GM18873 (cell line): Measurements from ENCODE around the gene CLDN12.
"Not testable (repeated sequence)": the region's sequence is repeated elsewhere in the genome, so short reads cannot be mapped to it uniquely, and the experiment has no call there.

Experiments
- ATAC-seq: cut with Tn5 transposase; IDR thresholded peaks from one replicate; pipeline ENCODE4 v1.9.1; 2021; ENCODE audit warnings: mild to moderate bottlenecking, moderate library complexity, moderate number of reproducible peaks; ENCODE audit not compliant: unreplicated experiment, low FRiP score

CLDN12 gene

DNA sequence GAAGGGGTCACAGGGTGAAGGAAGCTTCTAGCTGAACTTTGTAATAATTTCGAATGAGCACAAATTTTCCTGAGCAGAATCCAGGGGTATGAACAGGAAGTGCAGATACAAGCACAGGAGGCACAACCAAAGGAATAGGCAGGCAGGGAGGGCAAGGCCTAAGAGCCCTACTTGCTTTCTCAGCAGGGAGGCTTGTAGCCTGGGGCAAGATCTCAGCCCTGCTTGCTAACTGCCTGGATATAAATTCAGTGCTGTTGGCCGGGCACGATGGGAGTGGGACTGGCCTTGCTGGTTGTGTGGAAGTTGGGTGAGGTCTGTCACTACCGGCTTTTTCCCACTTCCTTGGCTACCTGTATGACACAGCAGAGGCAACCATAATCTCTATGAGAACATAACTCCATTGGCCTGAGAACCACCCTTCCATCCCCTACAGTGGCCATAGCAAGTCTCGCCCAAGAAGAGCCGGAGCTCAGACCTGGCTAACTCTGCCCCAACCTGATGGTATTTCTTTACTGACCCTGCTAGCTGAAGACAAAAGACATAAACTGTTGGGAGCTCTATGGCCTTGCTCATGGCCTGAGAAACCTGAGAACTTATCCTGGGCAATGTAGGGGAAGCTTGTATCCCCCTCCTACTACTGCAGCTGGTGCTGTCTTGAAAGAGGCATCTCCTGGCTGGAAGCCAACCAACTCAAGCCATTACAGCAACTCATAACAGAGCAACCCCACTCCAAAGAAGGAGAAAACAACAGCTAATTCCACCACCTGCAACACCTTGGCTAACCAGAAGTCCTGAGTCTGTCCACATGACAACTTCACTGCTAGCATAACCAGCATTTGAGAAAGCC lies 27.6 kb downstream of the CLDN12 start:
- no peak for ATAC-seq

DNA sequence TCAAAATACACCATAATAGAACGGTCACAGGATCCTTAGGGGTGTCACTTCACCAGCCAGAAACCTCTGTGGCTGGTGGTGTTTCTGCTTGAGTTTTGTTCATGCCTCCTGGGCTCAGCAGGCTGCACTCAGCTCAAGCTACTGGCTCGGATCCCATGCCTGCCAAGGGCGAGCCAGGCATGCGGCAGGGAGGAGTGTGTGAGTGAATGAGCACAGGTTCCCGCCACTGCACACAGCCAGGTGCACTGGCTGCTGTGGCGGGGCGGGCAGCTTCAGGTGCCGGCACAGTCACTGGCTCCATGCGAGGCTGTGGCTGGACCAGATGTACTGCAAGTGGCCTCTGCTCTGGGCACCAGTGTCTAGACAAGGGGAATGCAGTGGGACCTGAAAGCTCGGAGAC lies 29.5 kb downstream of the CLDN12 start:
- ATAC-seq, result no peak

DNA sequence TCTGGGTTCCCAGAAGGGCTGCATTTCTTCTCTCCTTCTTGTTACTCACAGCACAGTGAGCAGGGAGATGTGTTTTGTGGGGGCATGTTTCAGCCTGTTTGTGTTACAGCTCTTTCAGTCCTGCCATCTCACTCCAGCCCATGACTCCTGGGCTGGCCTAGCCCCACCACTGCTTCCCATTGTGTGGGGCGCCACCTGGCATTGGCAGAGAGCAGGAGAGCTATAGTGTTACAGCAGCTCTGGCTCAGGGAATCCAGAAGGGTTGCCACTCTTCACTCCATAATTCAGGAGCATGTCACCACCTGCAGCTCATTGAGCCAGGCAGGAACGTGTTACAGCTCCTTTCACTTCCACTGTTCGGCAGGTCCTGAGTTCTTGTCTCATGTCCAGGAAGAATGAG lies 30.0 kb downstream of the CLDN12 start:
- ATAC-seq, result no peak

DNA sequence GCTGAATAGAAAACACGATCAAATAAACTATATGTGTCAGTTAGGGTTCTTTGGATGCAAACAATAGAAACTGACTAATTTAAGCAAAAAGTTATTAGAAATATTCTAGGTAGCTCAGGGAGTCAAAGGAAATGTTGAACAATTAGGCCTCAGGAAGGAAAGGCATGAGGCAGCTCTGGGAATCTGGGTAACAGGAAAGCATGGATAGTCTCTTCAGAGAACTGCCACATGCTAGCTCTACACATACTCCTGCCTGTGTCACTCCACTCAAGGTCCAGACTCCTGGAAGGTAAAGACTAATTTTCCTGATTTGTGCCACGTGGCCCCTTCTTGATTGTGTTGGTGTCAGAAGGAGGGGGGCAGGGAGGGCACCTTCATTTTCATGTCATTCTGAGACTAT lies 42.4 kb downstream of the CLDN12 start:
- ATAC-seq, result no peak

DNA sequence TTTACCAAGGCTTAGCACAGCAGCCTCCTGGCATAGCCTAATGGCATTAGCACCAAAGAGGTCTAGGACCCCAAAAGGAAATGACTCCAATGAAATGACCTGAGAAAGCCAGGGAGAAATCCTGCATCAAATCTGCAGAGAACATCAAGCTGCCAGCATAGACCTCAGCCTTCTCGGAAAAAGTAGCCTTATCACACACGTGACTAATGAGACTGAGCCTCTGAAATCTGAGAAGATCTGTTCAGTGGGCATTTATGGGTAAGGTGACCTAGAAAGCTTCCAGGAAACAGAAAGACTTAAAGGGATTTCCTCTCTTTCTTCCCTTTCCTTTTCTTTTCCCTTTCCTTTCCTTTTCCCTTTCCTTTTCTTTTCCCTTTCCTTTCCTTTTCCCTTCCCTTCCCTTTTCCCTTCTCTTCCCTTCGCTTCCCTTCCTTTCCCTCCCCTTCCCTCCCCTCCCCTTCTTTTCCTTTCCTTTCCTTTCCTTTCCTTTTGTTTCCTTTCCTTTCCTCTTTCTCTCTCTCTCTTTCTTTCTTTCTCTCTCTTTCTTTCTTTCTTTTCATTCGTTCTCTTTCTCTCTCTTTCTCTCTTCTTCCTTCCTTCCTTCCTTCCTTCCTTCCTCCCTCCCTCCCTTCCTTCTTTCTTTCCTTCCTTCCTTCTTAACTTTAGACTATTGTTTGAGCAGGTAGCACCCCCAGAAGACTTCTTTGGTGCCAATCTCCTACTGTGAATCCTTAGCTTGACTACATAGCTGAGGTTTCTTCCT lies 43.1 kb downstream of the CLDN12 start:
- ATAC-seq, result no peak

DNA sequence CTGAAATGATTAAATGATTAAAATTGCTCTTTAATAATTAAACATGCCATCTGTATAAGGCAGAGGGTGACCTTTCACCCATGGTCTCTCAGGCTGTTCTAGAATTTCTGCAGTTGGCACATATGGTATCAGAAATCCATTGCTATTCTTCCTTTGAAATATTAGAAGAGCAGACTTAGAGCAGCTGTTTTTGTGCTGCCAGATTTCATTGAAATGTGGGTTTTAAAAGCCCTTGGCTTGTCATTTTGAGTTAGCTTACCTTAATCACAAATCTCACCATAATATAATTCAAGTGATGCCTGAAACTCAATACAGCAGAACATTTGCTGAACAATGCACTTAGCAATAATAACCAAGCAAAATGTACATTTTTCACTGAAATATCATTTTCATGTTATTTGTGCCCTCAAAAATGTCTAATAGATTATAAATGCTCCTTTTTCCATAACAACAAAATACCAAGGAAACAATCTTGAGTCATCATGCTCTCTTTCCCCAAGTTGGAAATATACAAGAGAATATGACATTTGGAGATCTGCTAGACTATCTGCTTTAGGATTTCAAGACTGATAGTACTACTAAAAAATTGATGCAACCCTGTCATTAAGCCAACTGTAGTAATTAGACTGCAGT lies 50.1 kb downstream of the CLDN12 start:
- ATAC-seq, result no peak

DNA sequence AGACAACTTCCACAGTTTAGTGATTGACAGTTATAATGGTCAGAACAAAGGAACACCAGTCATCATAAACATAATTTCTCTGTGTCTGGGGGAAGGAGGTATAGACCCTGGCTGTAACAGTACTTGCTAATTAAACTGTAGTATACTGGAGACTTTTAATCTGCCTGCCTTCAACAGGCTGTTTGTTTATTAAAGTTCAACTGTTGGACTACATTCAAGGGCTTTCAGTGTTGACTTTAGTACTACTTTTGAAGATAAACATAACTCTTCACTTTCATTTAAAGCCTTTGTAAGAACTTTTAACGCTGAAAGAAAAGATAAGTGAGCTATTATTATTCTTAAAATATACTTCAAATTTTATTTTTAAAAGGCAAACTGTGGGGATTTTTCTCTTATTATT lies 50.7 kb downstream of the CLDN12 start:
- ATAC-seq, result no peak

DNA sequence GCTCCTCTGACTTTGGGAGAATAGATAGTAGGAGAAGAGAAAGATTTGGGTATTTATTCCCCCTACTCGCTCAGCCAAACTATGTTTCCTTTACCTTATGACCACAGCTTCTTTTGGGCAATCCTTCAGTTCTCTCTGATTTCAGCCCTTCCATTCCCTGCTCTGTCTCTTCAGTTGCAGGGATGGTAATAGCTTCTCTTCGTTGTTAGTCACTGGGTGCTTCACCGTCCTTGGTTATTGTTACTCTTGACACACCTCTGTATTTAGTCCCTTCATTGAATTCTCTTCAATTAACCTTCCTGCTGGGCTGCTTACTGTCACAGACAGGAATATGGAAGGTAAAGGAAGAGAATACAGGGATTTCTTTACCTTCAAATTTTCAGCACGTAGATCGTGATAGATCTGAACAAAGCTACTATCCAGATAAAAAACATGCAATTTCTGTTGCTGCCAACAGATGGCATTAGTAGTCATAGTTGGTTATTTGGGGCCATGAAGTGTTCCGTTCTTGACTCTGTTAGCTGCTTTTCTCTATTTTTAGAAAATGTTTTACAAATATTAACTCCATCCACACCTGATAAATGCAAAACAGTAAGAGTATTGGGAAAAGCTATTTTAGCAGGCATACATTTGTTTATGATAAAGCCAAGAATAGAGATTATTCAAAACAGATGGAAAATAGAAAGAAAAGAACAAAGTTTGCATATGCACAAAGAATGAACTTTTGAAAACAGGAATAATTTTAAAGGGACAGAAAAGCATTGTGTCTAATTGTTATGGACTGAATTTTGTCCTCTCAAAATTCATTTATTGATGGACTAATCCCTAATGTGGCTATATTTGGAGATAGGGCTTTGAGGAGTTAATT lies 52.1 kb downstream of the CLDN12 start:
- ATAC-seq, result peak; percentile 84

DNA sequence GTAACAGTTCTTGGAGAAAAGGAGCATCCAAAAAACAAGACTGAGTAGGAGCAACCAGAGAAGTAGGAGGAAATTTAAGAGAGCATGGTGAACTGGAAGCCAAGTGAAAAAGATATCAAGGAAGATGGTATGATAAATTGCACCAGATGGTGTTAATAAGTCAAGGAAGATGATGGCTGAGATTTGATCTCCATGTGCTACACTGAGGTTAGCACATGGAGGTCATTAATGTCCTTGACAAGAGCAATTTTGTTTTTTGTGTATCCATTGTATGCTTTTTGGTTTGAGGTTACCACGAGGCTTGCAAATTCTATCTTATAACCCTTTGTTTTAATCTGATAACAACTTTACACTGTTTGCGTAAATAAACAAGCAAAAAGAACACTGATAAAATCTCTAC lies 54.8 kb downstream of the CLDN12 start:
- no peak for ATAC-seq

DNA sequence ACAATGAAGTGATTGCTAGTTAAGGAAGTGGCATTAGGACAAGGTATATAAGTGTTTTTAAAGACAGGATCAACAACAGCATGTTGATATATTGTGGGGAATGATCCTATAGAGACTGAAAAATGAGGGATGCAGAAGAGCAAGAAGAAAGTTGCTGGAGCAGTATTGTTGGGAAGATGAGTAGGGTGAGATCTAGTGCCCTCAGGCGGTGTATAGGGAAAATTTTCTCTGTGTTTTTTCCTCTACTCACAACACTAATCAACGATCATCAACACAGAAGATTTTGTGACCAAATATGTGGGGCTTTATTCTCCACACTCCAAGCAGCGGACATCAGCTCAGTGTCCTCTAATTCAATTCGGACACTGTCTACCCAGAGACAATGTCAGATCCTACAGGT lies 56.6 kb downstream of the CLDN12 start:
- ATAC-seq, result no peak

DNA sequence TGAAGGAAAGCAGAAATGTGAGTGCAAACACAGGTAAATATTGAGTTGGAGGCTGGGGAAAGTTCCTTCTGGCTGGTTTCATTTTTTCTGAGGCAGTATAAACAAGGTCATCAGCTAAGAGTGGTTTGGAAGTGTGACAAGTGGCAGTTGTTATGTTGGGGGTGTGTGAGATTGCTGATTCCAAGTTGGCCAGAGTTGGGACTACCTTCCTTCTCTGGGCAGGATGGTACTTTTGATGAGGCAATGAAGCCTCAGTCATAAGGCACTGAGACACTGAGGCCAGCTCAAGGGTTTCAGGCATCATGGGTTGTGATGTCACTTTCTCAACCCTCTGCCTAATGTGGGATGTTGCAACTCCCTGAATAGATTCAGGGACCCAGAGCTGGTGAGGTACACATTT lies 58.0 kb downstream of the CLDN12 start:
- ATAC-seq, result no peak

DNA sequence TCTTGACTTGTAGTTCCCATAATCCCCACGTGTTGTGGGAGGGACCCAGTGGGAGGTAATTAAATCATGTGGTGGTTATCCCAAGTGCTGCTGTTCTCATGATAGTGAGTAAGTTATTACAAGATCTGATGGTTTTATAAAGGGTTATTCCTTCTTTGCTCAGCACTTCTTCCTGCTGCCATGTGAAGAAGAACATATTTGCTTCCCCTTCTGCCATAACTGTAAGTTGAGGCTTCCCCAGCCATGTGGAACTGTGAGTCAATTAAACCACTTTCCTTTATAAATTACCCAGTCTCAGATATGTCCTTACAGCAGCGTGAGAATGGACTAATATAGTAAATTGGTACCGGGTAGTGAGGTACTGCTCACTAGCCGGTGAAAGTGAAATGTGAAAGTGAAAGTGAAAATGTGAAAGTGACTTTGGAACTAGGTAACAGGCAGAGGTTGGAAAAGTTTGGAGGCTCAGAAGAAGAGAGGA lies 59.9 kb downstream of the CLDN12 start:
- ATAC-seq, result not testable (repeated sequence)
